Measurements from ENCODE around the gene ADGRB2. TPM values are rescaled to one million over a fixed set of nuclear protein-coding genes. Genes with fewer than 3 reads are reported as not detected.

ADGRB2 gene
- total RNA-seq, 2 donors from 2014 or later: 0.24 to 4.5 TPM

DNA sequence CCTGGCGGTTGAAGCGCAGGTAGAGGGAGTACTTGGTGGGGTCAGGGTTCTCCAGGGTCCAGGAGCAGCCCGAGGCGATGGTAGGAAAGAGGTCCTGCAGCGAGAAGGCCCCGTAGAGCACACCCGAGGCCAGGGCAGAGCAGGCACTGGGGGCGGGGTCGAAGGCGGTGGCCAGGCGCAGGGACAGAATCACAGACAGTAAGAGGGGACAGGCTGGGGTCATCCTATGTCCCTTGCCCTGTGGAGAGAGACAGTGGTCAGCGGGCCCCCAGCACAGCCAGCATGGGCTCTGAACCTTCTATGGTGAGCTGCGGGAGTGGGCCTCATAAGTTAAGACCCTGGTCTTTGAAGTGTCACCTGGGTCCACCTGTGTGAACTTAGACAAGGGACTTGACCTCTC lies 7.6 kb downstream of the ADGRB2 start:
- H3K27ac Mint-ChIP-seq: no peak overlapping the region
- no peaks in the 10 kb centered on the region for H3K36me3 Mint-ChIP-seq (ENCODE audit: low read depth)
- no peak overlapping the region for H3K4me3 Mint-ChIP-seq
- ATAC-seq (replicated peaks): no peak
- peaks cover 5% of the 10 kb centered on the region for H3K4me1 Mint-ChIP-seq
- H3K27me3 Mint-ChIP-seq: peaks cover 3% of the 10 kb centered on the region
- H3K9me3 Mint-ChIP-seq: no peaks in the 10 kb centered on the region

DNA sequence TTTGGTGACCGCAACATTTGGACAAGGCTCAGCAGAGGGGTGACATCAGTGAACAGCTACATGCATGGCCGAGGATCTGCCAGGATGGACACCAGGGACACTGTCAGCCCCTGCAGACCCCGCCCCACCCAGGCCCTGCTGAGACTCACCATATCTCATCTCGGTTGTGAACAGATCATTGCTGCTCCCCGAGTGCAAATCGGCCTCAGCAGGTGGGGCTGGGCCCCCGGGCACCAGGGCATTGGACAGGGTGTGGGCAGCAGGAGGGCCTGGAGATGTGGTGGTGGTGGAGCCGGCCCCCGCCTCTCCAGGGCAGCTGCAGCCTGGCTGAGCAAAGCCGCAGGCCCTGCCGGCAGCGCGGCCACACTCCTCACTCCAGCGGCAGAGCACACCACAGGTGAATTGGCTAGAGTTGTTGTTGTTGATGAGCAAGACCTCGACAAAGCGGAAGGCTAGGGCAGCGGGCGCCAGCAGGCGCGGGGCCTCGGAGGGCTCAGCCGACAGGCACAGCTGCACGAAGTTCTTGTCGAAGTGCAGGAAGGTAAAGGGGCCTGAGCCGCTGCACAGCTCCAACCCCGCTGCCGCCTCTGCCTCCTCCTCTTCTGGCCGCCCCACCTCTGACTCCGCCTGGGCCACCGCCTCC lies 8.2 kb downstream of the ADGRB2 start:
- Mint-ChIP-seq H3K4me1 (peaks cover 11% of the 10 kb centered on the region), H3K4me3 (no peak overlapping the region), H3K27me3 (peaks cover 3% of the 10 kb centered on the region), H3K36me3 (ENCODE audit: low read depth) (no peaks in the 10 kb centered on the region), H3K27ac (no peak overlapping the region), H3K9me3 (no peaks in the 10 kb centered on the region)
- no peak for ATAC-seq (replicated peaks)

- Mint-ChIP-seq H3K27me3 (peaks cover 3% of the 10 kb centered on the region), H3K27ac (no peak overlapping the region), H3K4me3 (no peak overlapping the region), H3K4me1 (peaks cover 13% of the 10 kb centered on the region), H3K36me3 (ENCODE audit: low read depth) (no peaks in the 10 kb centered on the region), H3K9me3 (no peaks in the 10 kb centered on the region)
- ATAC-seq (replicated peaks): no peak
Measured at GRCh38 chr1:31755197-31755611, 8.9 kb downstream of the ADGRB2 start.

DNA sequence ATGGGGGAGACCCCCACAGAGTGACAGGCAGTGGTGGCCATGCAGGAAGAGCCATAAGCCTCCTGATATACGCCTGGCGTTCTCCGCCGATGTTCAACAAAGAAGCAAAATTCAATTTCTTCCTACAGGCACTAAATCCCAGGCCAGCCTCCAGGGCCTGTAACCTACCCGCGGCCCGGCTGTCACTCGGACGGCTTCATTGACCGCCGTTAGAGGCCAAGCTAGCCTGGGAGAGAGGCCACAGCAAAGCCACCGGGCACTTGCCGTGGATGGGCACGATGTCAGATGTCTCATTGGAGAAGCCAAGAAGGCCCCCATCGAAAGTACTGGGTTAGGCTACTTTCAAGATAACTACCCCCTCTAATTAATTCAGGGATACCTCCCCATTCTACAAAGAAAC lies 9.7 kb downstream of the ADGRB2 start:
- Mint-ChIP-seq H3K4me3 (no peak overlapping the region), H3K27ac (no peak overlapping the region), H3K27me3 (peaks cover 3% of the 10 kb centered on the region), H3K36me3 (ENCODE audit: low read depth) (no peaks in the 10 kb centered on the region), H3K9me3 (no peaks in the 10 kb centered on the region), H3K4me1 (peaks cover 13% of the 10 kb centered on the region)
- no peak for ATAC-seq (replicated peaks)

- no peaks in the 10 kb centered on the region for H3K9me3 Mint-ChIP-seq
- no peak for ATAC-seq (replicated peaks)
- no peaks in the 10 kb centered on the region for H3K36me3 Mint-ChIP-seq (ENCODE audit: low read depth)
- no peak overlapping the region for H3K4me3 Mint-ChIP-seq
- no peak overlapping the region for H3K27ac Mint-ChIP-seq
- H3K27me3 Mint-ChIP-seq: peaks cover 3% of the 10 kb centered on the region
- peaks cover 13% of the 10 kb centered on the region for H3K4me1 Mint-ChIP-seq
Measured at GRCh38 chr1:31753707-31754349, 10.3 kb downstream of the ADGRB2 start.

- peaks cover 3% of the 10 kb centered on the region for H3K27me3 Mint-ChIP-seq
- H3K27ac Mint-ChIP-seq: no peak overlapping the region
- ATAC-seq (replicated peaks): no peak
- no peaks in the 10 kb centered on the region for H3K9me3 Mint-ChIP-seq
- H3K36me3 Mint-ChIP-seq (ENCODE audit: low read depth): no peaks in the 10 kb centered on the region
- H3K4me1 Mint-ChIP-seq: peaks cover 13% of the 10 kb centered on the region
- no peak overlapping the region for H3K4me3 Mint-ChIP-seq
Measured at GRCh38 chr1:31752952-31753475, 11.1 kb downstream of the ADGRB2 start.

DNA sequence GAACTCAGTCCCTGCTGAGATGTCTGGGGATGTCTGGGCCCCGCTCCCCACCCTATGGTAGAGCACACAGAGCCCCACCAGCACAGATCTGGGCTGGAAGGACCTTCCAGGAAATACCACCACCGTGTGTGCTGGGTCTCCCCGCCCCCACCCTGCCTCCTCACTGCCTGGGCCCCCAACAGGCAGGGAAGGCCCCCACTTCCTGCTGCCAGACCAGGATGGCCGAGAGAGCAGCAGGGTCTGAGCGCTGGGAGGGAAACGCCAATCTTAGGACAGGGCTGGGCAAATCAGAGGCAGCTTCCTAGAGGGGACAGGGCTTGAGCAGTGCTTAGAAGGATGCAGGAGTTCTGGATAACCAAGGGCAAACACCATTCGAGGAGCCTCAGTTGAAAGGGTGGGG lies 11.9 kb downstream of the ADGRB2 start:
- peaks cover 6% of the 10 kb centered on the region for H3K27me3 Mint-ChIP-seq
- ATAC-seq (replicated peaks): no peak
- H3K9me3 Mint-ChIP-seq: no peaks in the 10 kb centered on the region
- H3K4me3 Mint-ChIP-seq: no peak overlapping the region
- H3K4me1 Mint-ChIP-seq: peaks cover 16% of the 10 kb centered on the region
- no peaks in the 10 kb centered on the region for H3K36me3 Mint-ChIP-seq (ENCODE audit: low read depth)
- H3K27ac Mint-ChIP-seq: no peak overlapping the region

GRCh38 chr1:31751822-31752241 lies 12.3 kb downstream of the ADGRB2 start:
- Mint-ChIP-seq H3K27ac (peak overlapping the region; percentile 20), H3K36me3 (ENCODE audit: low read depth) (no peaks in the 10 kb centered on the region), H3K9me3 (no peaks in the 10 kb centered on the region), H3K4me1 (peaks cover 20% of the 10 kb centered on the region), H3K27me3 (peaks cover 7% of the 10 kb centered on the region), H3K4me3 (no peak overlapping the region)
- no peak for ATAC-seq (replicated peaks)

DNA sequence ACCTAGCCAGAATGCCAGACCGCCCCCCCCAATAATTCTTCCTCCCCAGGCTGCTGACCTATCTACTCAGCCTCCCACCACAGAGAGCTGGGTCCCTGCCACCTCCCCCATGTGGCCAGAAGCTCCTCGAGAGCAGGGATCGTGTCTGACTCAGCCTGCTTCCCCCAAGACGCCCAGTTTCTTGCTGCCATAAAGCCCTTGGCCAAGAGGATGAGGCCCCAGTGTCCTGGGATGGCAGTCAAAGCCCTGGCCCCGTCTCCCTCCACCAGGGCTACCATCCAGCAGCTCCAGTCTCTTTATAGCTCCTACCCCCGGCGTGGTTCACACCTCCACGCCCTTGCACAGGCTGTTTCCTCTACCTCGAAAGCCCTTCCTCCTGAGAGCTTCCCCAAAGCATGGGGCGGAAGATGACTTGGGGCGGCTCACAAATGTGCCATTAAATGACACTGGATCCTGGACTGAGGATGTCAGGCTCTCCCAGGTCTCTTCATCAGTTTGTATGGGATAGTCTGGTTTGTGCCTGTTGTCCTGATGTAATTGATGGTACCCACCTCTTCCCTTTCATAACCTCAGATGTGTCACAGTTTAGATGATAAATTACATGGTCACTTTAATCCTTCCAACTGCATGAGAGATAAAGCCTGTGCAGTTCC lies 13.2 kb downstream of the ADGRB2 start:
- ATAC-seq (replicated peaks): peak; percentile 23
- Mint-ChIP-seq H3K36me3 (ENCODE audit: low read depth) (no peaks in the 10 kb centered on the region), H3K27me3 (peaks cover 7% of the 10 kb centered on the region), H3K9me3 (no peaks in the 10 kb centered on the region), H3K4me1 (peaks cover 24% of the 10 kb centered on the region), H3K4me3 (no peak overlapping the region), H3K27ac (no peak overlapping the region)

DNA sequence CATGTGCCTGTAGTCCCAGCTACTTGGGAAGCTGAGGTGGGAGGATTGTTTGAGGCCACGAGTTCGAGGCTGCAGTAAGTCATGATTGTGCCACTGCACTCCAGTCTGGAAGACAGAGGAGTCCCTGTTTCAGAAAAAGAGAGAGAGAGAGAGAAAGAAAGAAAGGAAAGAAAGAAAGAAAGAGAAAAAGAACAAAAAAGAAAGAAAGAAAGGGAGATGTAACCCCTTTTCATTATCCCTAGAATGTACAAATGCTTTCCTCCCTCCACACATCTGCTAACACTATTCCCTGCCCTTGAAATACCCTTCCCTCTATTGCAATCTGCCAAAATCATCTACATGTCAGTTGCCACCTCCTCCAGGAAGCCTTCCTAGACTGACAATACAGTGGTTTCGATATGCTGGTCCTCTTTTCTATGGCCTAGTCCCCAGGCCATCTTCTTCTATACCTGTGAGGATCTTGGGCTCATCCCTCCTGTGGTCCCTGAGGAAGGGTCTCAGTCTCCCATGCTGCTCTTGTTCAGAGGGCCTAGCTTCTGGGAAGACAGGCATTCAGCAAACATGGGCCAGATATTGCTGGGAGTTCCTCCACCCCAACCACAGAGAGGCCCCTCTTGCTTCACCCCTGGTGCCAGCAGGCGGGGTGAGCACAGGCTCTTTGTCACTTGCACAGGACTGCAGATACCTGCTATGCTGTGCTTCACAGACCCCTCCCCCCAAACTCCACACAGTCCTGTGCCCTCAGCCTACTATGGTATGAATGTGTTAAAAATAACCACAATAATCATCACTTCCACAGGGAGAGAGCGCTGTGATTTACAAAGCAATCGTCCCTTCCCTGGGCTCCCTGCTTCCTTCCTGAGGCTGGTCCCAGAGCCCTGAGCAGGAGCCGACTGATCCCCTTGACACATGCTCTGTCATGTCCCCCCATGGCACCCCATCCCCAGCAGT lies 14.1 kb downstream of the ADGRB2 start:
- Mint-ChIP-seq H3K36me3 (ENCODE audit: low read depth) (no peaks in the 10 kb centered on the region), H3K9me3 (no peaks in the 10 kb centered on the region), H3K27me3 (peaks cover 7% of the 10 kb centered on the region), H3K4me1 (peaks cover 24% of the 10 kb centered on the region), H3K4me3 (no peak overlapping the region), H3K27ac (no peak overlapping the region)
- ATAC-seq (replicated peaks): no peak

DNA sequence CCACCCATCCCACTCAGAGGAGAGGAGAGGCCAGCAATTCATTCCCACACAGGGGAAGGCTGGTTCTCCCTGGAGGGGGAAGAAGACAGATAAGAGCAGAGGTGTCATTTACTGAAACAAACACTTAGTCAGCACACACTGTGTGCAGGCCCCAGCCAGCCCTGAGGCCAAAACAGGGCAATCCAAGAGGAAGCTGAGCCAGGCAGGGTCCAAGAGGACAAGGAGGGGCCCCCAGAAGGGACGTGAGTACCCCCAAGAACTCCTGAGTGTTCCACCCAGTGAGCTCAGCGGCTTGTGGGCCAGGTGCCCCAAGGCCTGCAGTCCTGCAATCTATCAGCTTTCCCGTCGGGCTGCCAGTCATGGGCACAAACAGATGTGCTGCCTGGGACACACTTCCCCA lies 15.8 kb downstream of the ADGRB2 start:
- H3K9me3 Mint-ChIP-seq: no peaks in the 10 kb centered on the region
- H3K27me3 Mint-ChIP-seq: peaks cover 7% of the 10 kb centered on the region
- peak overlapping the region; percentile 11 for H3K27ac Mint-ChIP-seq
- H3K4me1 Mint-ChIP-seq: peaks cover 24% of the 10 kb centered on the region
- no peaks in the 10 kb centered on the region for H3K36me3 Mint-ChIP-seq (ENCODE audit: low read depth)
- no peak overlapping the region for H3K4me3 Mint-ChIP-seq
- ATAC-seq (replicated peaks): no peak

DNA sequence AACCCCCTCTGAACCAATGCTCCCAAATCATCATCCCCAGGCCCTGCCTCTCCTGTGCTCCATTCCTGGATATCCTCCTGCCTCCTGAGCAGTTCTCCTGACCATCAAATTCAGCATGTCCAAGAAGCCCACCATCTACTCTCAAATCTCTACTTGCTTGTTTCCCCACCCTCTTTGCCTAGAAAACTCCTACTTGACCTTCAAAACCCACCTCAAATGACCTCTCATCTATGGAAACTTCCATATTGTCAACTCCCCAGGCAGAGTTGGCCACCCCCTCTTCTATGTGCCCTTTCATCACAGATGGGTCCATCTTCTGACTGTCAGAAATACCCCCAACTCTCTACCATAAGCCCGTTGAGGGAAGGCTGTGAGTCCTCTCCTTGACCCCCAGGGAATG lies 16.8 kb downstream of the ADGRB2 start:
- peak overlapping the region; percentile 45 for H3K27ac Mint-ChIP-seq
- peaks cover 24% of the 10 kb centered on the region for H3K4me1 Mint-ChIP-seq
- no peaks in the 10 kb centered on the region for H3K36me3 Mint-ChIP-seq (ENCODE audit: low read depth)
- no peak for ATAC-seq (replicated peaks)
- no peaks in the 10 kb centered on the region for H3K9me3 Mint-ChIP-seq
- H3K4me3 Mint-ChIP-seq: no peak overlapping the region
- H3K27me3 Mint-ChIP-seq: peaks cover 7% of the 10 kb centered on the region

GRCh38 chr1:31746687-31747086 lies 17.5 kb downstream of the ADGRB2 start:
- Mint-ChIP-seq H3K4me1 (peaks cover 20% of the 10 kb centered on the region), H3K27ac (peak overlapping the region; percentile 45), H3K27me3 (peaks cover 5% of the 10 kb centered on the region), H3K4me3 (peak overlapping the region; percentile 9), H3K36me3 (ENCODE audit: low read depth) (no peaks in the 10 kb centered on the region), H3K9me3 (no peaks in the 10 kb centered on the region)
- no peak for ATAC-seq (replicated peaks)
